Measurements from ENCODE around the gene MRGPRE. TPM values are rescaled to one million over a fixed set of nuclear protein-coding genes. Genes with fewer than 3 reads are reported as not detected.

MRGPRE gene
- total RNA-seq, 1 experiment from 2014 or later, result not detected

GRCh38 chr11:3180869-3181268, 51.3 kb downstream of the MRGPRE start:
- no peak for TF ChIP-seq STAT6 (CRISPR knock-in tag; conservative IDR thresholded peaks at IDR 0.05; ENCODE audit: low read depth)
- TF ChIP-seq ATF2 (CRISPR knock-in tag; IDR thresholded peaks at IDR 0.05; ENCODE audit: borderline replicate concordance, low read depth), result no peak
- TF ChIP-seq ZNF219 (CRISPR knock-in tag; IDR thresholded peaks at IDR 0.05; ENCODE audit: borderline replicate concordance), result no peak
- TF ChIP-seq ZMAT4 (CRISPR knock-in tag; IDR thresholded peaks at IDR 0.05), result no peak
- no peak for TF ChIP-seq CBFB (CRISPR knock-in tag; IDR thresholded peaks at IDR 0.05; ENCODE audit: low read depth)
- TF ChIP-seq AFF4 (CRISPR knock-in tag; IDR thresholded peaks at IDR 0.05; ENCODE audit: borderline replicate concordance), result no peak
- ChIA-PET CTCF (interaction anchor here (0.6 kb wide), 2 partner anchors 16 to 86 kb away, joined by 3 to 5 read pairs; partner anchors contain the start of gene OSBPL5), POLR2A (no interaction called here)
- no peak for ATAC-seq
- Mint-ChIP-seq H3K27ac (no peak overlapping the region), H3K36me3 (peaks cover 6% of the 10 kb centered on the region; the same call in 1 of the 2 replicates), H3K9me3 (peaks cover 33% of the 10 kb centered on the region), H3K27me3 (ENCODE audit: low read depth) (peaks cover 19% of the 10 kb centered on the region), H3K4me1 (no peaks in the 10 kb centered on the region), H3K4me3 (no peak overlapping the region)
- DNase-seq (ENCODE audit: low spot score), result no peak

GRCh38 chr11:3178349-3178748, 53.9 kb downstream of the MRGPRE start:
- Mint-ChIP-seq H3K27ac (no peak overlapping the region), H3K4me1 (no peaks in the 10 kb centered on the region), H3K27me3 (ENCODE audit: low read depth) (peaks cover 16% of the 10 kb centered on the region), H3K36me3 (peaks cover 8% of the 10 kb centered on the region; the same call in 1 of the 2 replicates), H3K9me3 (peaks cover 39% of the 10 kb centered on the region), H3K4me3 (no peak overlapping the region)
- no peak for DNase-seq (ENCODE audit: low spot score)
- CTCF ChIA-PET, result no interaction called here
- ATAC-seq, result no peak
- POLR2A ChIA-PET, result no interaction called here
- TF ChIP-seq PREB (CRISPR knock-in tag; IDR thresholded peaks at IDR 0.05; ENCODE audit: borderline replicate concordance) (no peak), TEAD1 (CRISPR knock-in tag; IDR thresholded peaks at IDR 0.05) (no peak), MYBL2 (CRISPR knock-in tag; IDR thresholded peaks at IDR 0.05) (no peak), CREB1 (CRISPR knock-in tag; IDR thresholded peaks at IDR 0.05) (no peak), ARID4B (CRISPR knock-in tag; IDR thresholded peaks at IDR 0.05; ENCODE audit: borderline replicate concordance) (no peak), AFF4 (CRISPR knock-in tag; IDR thresholded peaks at IDR 0.05; ENCODE audit: borderline replicate concordance) (no peak), GTF2I (CRISPR knock-in tag; conservative IDR thresholded peaks at IDR 0.05) (no peak), E2F5 (CRISPR knock-in tag; IDR thresholded peaks at IDR 0.05) (no peak), JAZF1 (CRISPR knock-in tag; IDR thresholded peaks at IDR 0.05) (no peak), CBFB (CRISPR knock-in tag; IDR thresholded peaks at IDR 0.05; ENCODE audit: low read depth) (no peak)

All from WTC11 (cell line).